ENCODE results near the gene CLCA4. TPM values are rescaled to one million over a fixed set of nuclear protein-coding genes. Genes with fewer than 3 reads are reported as not detected.
A peak's percentile ranks its signal among the peaks of the same experiment; 100 is the strongest.

Gene CLCA4
- total and polyA plus RNA-seq, 7 donors, result 0.03 to 0.21 (median 0.11) TPM; not detected in 2

DNA sequence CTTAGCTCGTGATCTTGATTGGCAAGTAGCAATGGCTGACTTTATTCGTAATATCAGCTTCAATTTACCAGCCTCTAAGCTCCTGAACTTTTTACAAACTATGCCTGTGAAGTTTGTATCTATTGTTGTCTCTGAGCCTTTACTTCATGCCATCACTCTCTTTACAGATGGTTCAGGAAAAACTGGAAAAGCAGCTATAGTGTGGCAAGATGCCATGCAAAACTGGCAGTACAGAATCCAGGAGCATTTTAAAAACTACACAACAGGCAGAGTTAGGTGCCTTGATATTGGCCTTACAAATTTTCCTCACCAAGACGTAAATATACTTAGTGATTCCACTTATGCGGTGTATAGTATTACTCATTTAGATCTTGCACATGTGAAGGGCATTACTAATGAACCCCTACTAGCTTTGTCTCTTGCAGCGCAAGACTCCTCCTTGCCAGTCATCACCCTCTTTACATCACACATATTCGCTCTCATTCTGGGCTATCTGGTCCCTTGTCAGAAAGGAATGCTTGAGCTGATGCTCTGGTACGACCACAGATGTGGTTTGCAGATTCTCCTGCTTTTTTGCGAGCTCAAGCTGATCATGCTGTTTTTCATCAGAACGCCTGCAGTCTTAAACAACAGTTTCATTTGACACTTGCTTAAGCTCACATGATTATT is 41.8 kb upstream of the CLCA4 start:
- Histone ChIP-seq H3K4me3 (no peak overlapping the region), H3K9me3 (no peaks in the 10 kb centered on the region), H3K36me3 (ENCODE audit: insufficient read depth in 1 of 2, low read depth in 1 of 2) (no peaks in the 10 kb centered on the region), H3K27ac (no peak overlapping the region), H3K4me1 (peaks cover 5% of the 10 kb centered on the region), H3K27me3 (ENCODE audit: insufficient read depth in 3 of 3, low read length in 2 of 3) (no peaks in the 10 kb centered on the region)
- TF ChIP-seq, protein P1, sequence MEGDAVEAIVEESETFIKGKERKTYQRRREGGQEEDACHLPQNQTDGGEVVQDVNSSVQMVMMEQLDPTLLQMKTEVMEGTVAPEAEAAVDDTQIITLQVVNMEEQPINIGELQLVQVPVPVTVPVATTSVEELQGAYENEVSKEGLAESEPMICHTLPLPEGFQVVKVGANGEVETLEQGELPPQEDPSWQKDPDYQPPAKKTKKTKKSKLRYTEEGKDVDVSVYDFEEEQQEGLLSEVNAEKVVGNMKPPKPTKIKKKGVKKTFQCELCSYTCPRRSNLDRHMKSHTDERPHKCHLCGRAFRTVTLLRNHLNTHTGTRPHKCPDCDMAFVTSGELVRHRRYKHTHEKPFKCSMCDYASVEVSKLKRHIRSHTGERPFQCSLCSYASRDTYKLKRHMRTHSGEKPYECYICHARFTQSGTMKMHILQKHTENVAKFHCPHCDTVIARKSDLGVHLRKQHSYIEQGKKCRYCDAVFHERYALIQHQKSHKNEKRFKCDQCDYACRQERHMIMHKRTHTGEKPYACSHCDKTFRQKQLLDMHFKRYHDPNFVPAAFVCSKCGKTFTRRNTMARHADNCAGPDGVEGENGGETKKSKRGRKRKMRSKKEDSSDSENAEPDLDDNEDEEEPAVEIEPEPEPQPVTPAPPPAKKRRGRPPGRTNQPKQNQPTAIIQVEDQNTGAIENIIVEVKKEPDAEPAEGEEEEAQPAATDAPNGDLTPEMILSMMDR (IDR thresholded peaks at IDR 0.05), result no peak
- DNase-seq, result no peak
- intact Hi-C loops (cut with DNase I), result loop anchor here in 1 of 2 donors (5.0 kb wide), 1 partner anchor 123 kb away; no protein-coding TSS in a partner anchor
- ATAC-seq, result no peak
- 79 to 87% (median 81%) methylated on average over 9 of the region's 9 CpGs for WGBS, 3 donors

DNA sequence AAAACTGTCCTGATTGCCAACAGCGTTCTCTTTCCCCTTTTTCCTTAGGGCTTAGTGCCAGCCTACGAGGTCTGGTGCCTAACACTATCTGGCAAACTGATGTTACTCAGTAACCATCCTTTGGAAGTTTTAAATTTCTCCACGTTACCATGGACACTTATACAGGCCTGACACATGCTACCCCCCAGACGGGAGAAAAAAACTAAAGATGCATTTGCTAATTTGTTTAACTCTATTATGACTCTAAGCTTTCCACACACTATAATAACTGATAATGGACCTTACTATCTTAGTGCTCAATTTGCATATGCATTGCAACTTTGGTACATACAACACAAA is 41.3 kb upstream of the CLCA4 start:
- Histone ChIP-seq H3K36me3 (ENCODE audit: insufficient read depth in 1 of 2, low read depth in 1 of 2) (no peaks in the 10 kb centered on the region), H3K27me3 (ENCODE audit: insufficient read depth in 3 of 3, low read length in 2 of 3) (no peaks in the 10 kb centered on the region), H3K4me1 (peaks cover under 1% of the 10 kb centered on the region), H3K4me3 (no peak overlapping the region), H3K27ac (no peak overlapping the region), H3K9me3 (no peaks in the 10 kb centered on the region)
- DNase-seq (no peak), ATAC-seq (no peak)
- WGBS, 3 donors, result 42 to 50% (median 49%) methylated on average over 4 of the region's 4 CpGs
- intact Hi-C loops (cut with DNase I), result no loop called here
- TF ChIP-seq, protein P1 (IDR thresholded peaks at IDR 0.05), result no peak

DNA sequence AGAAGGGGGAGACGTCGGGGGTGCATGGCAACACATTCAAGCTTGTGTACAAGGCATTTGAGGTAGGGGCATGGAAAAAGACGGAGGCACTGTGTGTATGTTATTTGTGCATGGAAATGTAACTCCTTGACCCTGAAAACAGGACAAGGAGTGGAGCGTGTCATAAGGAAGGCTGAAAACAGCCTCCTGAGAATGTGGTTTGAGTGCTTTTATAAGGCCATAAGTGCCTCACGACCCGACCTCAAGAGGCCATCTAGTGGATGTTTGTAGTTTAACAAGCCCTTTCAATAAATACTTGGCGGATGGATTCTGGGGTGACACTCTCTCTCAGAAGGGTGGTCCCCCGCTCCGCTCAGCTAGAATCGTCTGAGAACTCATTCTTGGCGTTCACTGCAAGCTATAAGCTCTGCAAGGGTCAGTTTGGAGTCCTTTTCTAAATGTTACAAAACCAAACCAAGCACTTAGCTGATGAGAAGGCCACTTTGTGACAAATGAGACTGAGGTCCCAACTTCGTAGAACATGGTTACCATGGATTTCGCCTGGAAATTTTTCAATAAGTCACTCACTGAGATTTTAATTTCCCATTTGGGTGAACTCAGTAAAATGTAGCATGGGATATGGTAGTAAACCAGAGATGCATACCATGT is 38.8 kb upstream of the CLCA4 start:
- 48 to 56% (median 48%) methylated on average over 13 of the region's 13 CpGs for WGBS, 3 donors
- H3K27ac ChIP-seq, result no peak overlapping the region

DNA sequence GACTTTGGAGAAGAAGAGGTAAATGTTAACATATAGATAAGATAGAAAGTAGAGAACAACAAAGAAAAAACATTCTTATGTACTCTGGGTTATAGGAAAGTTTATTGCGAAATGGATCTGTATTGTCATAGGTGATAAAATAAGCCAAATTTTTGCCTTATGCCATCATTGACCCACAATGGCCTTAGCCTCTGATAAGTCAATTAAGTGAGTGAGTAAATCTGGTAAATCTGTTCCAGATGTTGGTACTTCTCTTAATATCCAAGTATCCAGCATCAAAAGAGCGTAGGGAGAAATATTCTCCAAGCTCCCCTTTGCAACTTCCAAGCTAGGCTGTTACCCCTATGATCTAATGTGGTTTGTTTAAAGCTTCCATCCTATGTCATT is 38.3 kb upstream of the CLCA4 start:
- Histone ChIP-seq H3K36me3 (ENCODE audit: insufficient read depth in 1 of 2, low read depth in 1 of 2) (no peaks in the 10 kb centered on the region), H3K4me3 (no peak overlapping the region), H3K4me1 (no peaks in the 10 kb centered on the region), H3K27me3 (ENCODE audit: insufficient read depth in 3 of 3, low read length in 2 of 3) (no peaks in the 10 kb centered on the region), H3K27ac (no peak overlapping the region), H3K9me3 (no peaks in the 10 kb centered on the region)
- ATAC-seq (no peak), DNase-seq (no peak)
- intact Hi-C loops (cut with DNase I), result loop anchor here in 1 of 2 donors (2.0 kb wide), 1 partner anchor 130 kb away; no protein-coding TSS in a partner anchor
- TF ChIP-seq, protein P1 (IDR thresholded peaks at IDR 0.05), result no peak
- 80 to 85% (median 83%) methylated on average over 2 of the region's 2 CpGs for WGBS, 3 donors

More for the DNA sequence above, 38.8 kb upstream of the CLCA4 start:
- ATAC-seq, result no peak
- Histone ChIP-seq H3K36me3 (ENCODE audit: insufficient read depth in 1 of 2, low read depth in 1 of 2) (no peaks in the 10 kb centered on the region), H3K9me3 (no peaks in the 10 kb centered on the region), H3K4me3 (no peak overlapping the region), H3K27me3 (ENCODE audit: insufficient read depth in 3 of 3, low read length in 2 of 3) (no peaks in the 10 kb centered on the region), H3K4me1 (no peaks in the 10 kb centered on the region)
- intact Hi-C loops (cut with DNase I), result loop anchor here in 1 of 2 donors (2.0 kb wide), 1 partner anchor 129 kb away; no protein-coding TSS in a partner anchor
- TF ChIP-seq, protein P1 (IDR thresholded peaks at IDR 0.05), result peak; percentile 34
- DNase-seq, result no peak
